IMR-90 (cell line): ENCODE results near the gene CDK5RAP2.

Experiments used
- BHLHE40 ChIP-seq: fragments of 150-350 bp; IDR thresholded peaks from 2 replicates; pipeline ENCODE4 v1.6.1; 2016; ENCODE audit warnings: mild to moderate bottlenecking, low read depth, low read length
- CEBPB ChIP-seq: IDR thresholded peaks from 2 replicates; pipeline ENCODE4 v1.6.1; 2012; ENCODE audit warnings: low read depth, low read length, improper control_type of control experiment
- FOS ChIP-seq: fragments of 150-350 bp; IDR thresholded peaks from 2 replicates; pipeline ENCODE4 v1.6.1; 2016; ENCODE audit warnings: low read depth, low read length
- MAZ ChIP-seq: IDR thresholded peaks from 2 replicates; pipeline ENCODE4 v1.6.1; 2012; ENCODE audit warnings: low read depth, mild to moderate bottlenecking, low read length, improper control_type of control experiment, moderate library complexity, borderline replicate concordance
- MXI1 ChIP-seq: IDR thresholded peaks from 2 replicates; pipeline ENCODE4 v1.6.1; 2012; ENCODE audit warnings: low read depth, mild to moderate bottlenecking, low read length, moderate library complexity, borderline replicate concordance
- POLR2A ChIP-seq: IDR thresholded peaks from 2 replicates; pipeline ENCODE4 v1.6.1; 2012; ENCODE audit warnings: mild to moderate bottlenecking, low read depth, low read length
- SMC3 ChIP-seq: fragments of 150-350 bp; IDR thresholded peaks from 2 replicates; pipeline ENCODE4 v1.6.1; 2016; ENCODE audit warnings: low read depth, mild to moderate bottlenecking, antibody characterized with exemption, low read length, moderate library complexity
- TF ChIP-seq, protein P1 (sequence below): conservative IDR thresholded peaks from 2 replicates; pipeline ENCODE4 v1.5.1; 2012; ENCODE audit warnings: mild to moderate bottlenecking, low read depth, low read length, improper control_type of control experiment

DNA sequence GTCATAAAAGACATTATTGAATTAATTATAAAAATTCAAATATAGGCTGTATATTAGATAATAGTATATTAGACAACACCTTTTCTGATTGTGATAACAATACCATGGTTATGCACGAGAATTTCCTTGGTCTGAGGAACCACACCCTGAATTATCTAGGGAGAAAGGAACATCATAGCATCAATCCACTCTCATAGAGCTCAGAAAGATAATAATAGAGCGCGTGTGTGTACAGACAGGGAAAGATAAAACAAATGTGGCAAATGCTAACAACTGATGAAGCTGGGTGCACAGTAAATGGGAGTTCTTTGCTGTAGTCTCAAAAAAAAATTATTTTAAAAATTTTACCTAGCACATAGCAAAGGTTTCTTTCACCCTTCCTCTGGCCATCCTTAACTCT, 143.5 kb downstream of the CDK5RAP2 start:
- TF ChIP-seq, protein P1, sequence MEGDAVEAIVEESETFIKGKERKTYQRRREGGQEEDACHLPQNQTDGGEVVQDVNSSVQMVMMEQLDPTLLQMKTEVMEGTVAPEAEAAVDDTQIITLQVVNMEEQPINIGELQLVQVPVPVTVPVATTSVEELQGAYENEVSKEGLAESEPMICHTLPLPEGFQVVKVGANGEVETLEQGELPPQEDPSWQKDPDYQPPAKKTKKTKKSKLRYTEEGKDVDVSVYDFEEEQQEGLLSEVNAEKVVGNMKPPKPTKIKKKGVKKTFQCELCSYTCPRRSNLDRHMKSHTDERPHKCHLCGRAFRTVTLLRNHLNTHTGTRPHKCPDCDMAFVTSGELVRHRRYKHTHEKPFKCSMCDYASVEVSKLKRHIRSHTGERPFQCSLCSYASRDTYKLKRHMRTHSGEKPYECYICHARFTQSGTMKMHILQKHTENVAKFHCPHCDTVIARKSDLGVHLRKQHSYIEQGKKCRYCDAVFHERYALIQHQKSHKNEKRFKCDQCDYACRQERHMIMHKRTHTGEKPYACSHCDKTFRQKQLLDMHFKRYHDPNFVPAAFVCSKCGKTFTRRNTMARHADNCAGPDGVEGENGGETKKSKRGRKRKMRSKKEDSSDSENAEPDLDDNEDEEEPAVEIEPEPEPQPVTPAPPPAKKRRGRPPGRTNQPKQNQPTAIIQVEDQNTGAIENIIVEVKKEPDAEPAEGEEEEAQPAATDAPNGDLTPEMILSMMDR: no peak
- TF ChIP-seq POLR2A (no peak), BHLHE40 (no peak), CEBPB (no peak), SMC3 (no peak), FOS (no peak), MXI1 (no peak), MAZ (no peak)
